ENCODE results near the gene HSPBAP1.

DNA sequence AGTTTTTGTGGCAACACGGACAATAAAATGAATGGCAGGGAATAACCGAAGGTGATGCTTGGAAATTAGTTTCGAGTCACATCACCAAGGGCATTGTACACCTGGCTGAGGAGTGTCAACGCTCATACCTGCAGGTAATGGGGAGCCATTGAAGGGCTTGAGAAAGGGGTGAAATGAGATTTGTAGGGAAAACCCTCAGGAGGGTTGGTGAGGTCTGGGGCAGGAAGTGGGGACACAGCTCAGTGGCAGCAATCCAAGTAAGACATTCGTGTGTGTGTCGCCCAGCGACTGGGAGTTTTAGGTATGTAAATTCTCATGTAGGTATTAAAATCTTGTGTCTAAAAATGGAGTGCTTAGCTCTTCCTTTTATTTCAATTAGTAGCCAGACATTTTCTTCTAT, 98.7 kb downstream of the HSPBAP1 start:
- TF ChIP-seq EP300 (IDR thresholded peaks at IDR 0.05; ENCODE audit: low read depth) (no peak), POLR2A (IDR thresholded peaks at IDR 0.05) (no peak), CTCF (IDR thresholded peaks at IDR 0.05) (no peak), POLR2AphosphoS5 (IDR thresholded peaks at IDR 0.05) (no peak)
